Measurements from ENCODE around the gene EXOC1. TPM values are rescaled to one million over a fixed set of nuclear protein-coding genes. Genes with fewer than 3 reads are reported as not detected.
A peak's percentile ranks its signal among the peaks of the same experiment; 100 is the strongest.

EXOC1 gene
- total and polyA plus RNA-seq, 9 of the 15 experiments (the other 6 are each of a cell fraction or from before 2014, with no cell fraction given) = 16.0 to 45.5 (median 26.2) TPM

- TF ChIP-seq SNAPC5 (CRISPR knock-in tag; IDR thresholded peaks at IDR 0.05) = no peak
- no peak for TF ChIP-seq MEF2D (tag; conservative IDR thresholded peaks at IDR 0.05; ENCODE audit: low read depth)
- no peak for TF ChIP-seq IRF1 (CRISPR knock-in tag; IDR thresholded peaks at IDR 0.05; ENCODE audit: borderline replicate concordance)
- no peak for TF ChIP-seq DDX20 (tag; IDR thresholded peaks at IDR 0.05; ENCODE audit: low read depth)
- TF ChIP-seq ZFP30 (CRISPR knock-in tag; IDR thresholded peaks at IDR 0.05; ENCODE audit: borderline replicate concordance) = no peak
- TF ChIP-seq MTA2 (IDR thresholded peaks at IDR 0.05; ENCODE audit: low read depth) = no peak
- no peak for TF ChIP-seq MAFG (tag; conservative IDR thresholded peaks at IDR 0.05)
- peak in 1 of 2 experiments; percentile 66; a peak in 2 of 4 replicates for TF ChIP-seq ZNF639 (CRISPR knock-in tag; conservative IDR thresholded peaks at IDR 0.05 in 1 of 2, IDR thresholded peaks at IDR 0.05 in 1 of 2)
- TF ChIP-seq CHD7 (IDR thresholded peaks at IDR 0.05; ENCODE audit: low read depth, low read length) = no peak
- no peak for TF ChIP-seq ZEB2 (IDR thresholded peaks at IDR 0.05)
- no peak for TF ChIP-seq ZNF57 (CRISPR knock-in tag; IDR thresholded peaks at IDR 0.05)
- no peak for TF ChIP-seq JUN (IDR thresholded peaks at IDR 0.05; ENCODE audit: borderline replicate concordance, low read depth, low read length)
- no peak for TF ChIP-seq JUN (CRISPR knock-in tag; IDR thresholded peaks at IDR 0.05; ENCODE audit: borderline replicate concordance)
- no peak for TF ChIP-seq HNRNPH1 (optimal IDR thresholded peaks at IDR 0.05; ENCODE audit: low read depth, low read length)
- no peak for TF ChIP-seq CAMTA2 (CRISPR knock-in tag; conservative IDR thresholded peaks at IDR 0.05)
These were observed at the start of gene EXOC1 (continued) for GRCh38 chr4:55853484-55854046.

All from K562 (cell line).